NK-92 (cell line): ENCODE results near the gene XPC.

ENCODE experiments used
- DNase-seq: peaks from one replicate; lab custom pipeline; 2025; ENCODE audit not compliant: unreplicated experiment; lab: John Stamatoyannopoulos, UW

Gene XPC

DNA sequence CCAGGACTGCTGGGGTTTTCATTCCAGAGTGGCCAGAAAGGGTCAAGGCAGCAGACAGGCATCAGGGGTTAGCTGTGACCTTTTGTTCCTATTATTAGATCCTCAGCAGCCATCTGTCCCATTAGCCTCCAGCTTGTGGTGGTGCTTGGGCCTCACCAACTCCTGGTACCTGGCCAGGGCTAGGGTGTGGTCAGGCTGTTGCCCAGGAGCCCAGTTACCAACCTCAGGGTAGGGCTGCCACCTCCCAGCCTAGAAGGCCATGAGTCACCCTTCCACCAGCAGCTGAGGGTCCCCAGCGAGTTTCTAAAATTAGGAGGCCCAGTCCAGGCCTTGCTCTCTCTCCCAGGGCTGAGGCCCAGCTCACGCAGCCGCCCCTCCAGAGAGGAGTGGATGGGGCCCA lies 41.4 kb downstream of the XPC start:
- no peak for DNase-seq

DNA sequence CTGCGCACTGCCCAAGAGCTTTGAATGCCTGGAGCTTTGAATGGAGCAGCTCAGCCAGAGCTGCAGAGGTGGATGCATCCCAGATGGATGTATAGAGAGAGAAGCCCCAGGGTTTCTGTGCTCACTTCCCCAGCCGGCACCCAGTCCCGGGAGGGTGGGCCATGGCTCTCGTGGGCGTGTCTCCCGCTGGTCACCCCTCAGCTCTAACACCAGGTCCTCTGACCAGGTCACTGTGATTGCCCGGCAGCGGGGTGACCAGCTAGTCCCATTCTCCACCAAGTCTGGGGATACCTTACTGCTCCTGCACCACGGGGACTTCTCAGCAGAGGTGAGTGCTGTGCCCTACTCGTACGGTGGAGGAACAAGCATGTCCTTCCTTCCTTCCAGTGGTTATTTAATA lies 42.8 kb downstream of the XPC start:
- no peak for DNase-seq

DNA sequence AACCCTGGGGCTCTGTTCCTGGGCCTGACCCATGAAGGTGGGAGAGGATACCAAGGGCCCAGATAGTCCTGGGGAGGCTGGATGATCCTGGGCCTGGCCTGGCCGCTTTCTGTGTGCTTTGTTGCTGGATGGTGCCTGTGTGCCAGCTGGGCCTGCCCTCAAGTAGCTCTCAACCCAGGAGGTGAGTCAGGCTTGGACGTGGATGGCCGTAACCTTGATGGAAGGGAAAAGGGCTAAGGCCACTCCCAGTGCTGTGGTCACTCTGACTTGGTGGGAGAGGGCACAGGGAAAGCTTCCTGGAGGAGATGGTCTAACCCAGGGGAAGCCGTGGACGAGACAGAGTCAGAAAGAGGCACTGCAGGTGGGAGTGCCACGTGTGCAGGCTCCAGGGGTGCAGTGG lies 44.1 kb downstream of the XPC start:
- DNase-seq = no peak

DNA sequence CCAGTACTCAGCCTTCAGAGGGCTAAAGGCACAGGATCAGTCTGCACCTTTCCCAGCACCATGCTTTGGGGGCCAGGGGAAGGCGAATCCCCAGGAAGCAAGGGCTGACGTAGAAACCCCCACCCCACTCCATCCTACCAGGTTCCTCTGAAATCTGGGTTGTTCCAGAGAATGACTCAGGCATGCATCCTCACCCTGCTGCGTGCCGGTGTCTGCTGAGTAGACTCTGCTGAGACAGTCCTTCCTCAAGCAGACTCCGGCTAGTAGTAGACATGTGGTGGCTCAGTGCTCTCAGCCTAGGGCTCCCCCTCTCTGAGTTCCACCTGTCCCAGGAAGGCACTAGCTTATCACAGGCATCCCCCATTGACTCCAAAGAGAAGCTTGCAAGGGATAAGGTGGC lies 44.5 kb downstream of the XPC start:
- no peak for DNase-seq

DNA sequence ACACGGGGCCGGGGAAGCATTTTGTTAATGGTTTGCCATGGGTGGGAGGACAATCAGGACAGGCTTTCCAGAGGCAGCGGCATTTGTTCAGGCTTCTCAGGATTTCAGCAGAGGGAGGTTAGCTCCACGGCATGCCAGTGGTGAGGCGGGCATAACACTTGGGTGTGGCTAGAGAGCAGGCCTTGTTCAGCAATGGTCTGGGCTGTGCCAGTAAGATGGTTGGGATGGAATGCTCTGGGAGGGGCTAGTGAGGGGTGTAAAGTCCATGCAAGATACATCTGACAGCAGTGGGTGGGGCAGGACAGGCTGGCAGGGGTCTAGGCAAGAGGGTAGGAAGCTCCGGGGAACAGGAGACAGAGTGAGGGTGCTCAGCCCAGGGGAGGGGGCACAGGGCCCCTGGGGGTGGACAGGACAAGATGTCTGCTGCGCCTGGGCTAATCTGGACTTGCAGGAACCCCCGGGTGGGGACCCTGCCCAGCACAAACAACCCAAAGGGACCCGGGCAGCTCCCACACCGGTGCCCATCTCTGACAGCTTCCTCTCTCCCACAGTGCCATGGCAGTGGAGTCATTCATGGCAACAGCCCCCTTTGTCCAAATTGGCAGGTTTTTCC lies 45.1 kb downstream of the XPC start:
- DNase-seq = no peak

DNA sequence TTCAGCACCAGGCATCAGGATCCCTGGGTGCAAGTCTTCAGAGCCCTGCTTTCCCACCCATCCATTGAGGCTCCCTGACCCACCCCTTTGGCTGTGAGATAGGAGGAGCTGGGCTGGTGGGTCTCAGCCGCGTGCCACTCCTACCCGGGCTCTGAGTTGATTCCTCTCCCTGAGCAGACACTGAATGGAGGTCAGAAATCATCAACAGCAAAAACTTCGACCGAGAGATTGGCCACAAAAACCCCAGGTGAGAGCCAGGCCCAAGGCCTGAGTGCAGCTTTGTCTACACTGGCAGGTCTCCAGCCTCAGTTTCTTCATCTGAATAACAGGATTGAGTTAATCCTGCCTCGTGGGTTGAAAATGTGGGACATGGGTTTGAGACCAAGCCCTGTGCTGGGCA lies 45.7 kb downstream of the XPC start:
- DNase-seq = no peak

DNA sequence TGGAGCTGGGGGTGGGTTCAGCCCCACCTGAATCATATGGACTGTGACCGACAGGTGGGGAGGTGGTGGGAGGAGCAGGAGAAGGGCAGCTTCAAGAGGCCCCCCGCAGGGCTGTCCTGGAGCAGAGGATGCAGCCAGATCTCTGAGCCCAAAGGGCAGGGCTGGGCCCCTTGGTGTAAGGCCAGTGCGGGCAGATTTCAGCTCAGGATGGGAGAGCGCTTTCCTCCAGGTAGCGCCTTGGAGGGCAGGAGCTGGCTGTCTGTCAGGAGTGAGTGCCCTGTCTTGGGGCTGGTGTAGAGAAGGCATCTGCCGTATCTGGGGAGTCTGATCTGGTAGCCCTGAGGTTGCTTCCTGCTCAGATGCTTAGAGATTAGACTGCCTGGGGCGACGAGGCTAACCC lies 46.3 kb downstream of the XPC start:
- DNase-seq = no peak

DNA sequence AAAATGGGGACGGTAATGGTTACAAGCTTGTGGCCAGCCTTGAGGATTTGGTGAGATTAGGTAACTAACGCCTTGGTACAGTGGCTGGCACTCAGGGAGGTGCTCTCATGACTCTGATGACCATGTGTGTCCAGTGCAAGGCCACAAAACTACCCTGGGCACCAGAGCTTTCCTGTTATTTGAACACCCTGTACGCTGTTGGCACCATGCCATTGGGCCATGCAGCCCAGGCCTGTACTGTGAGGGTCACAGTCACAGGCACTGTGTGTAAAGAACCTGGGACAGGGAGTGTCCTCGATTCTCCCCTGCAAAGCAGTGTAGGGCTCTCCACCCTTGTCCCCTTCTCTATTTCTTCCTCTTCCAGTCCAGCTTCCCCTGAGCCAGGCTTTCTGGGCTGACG lies 47.3 kb downstream of the XPC start:
- DNase-seq = no peak

DNA sequence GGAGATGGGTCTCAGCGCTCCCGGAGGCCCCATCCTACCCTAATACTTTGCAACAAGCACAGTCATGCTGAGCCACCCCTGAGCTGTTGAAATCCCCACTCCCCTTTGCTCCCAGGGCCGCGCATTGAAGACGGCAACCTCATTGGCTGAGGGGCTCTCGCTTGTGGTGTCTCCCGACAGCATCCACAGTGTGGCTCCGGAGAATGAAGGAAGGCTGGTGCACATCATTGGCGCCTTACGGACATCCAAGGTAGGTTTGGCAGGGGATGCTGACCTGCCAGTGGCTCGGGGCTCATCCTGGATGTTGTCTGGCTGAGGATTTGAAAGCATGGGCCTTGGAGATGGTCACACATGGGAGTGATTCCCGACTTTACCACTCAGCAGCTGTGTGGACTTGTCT lies 47.7 kb downstream of the XPC start:
- no peak for DNase-seq

DNA sequence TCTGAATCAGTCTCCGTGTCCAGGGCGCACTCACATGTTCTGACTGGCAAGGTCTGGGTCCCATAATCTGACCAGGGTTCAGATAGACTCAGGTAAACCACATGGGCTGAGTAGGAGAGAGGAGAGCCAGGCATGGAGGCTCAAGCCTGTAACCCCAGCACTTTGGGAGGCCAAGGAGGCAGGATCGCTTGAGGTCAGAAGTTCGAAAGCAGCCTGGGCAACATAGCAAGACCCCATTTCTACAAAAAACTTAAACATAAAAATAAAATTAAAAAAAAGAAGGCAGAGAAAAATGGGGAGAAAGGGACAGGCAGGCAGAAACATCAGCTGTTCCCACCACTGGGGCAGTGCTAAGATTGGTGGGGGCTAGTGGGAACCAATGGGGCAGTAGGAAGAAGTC lies 48.2 kb downstream of the XPC start:
- no peak for DNase-seq

DNA sequence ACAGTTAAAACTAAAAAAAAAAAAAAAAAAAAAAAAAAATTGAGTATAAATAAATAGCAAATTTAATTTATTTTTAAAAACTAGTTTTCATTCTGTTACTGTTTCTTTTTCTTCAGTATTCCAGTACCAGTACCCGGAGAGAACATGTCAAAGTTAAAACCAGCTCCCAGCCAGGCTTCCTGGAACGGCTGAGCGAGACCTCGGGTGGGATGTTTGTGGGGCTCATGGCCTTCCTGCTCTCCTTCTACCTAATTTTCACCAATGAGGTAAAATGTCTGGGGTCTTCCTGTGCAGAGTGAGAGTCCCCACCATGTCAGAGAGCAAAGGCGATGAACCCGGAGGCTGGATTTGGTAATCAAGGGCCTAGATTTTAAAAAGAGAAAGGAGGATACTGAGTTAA lies 49.1 kb downstream of the XPC start:
- no peak for DNase-seq

DNA sequence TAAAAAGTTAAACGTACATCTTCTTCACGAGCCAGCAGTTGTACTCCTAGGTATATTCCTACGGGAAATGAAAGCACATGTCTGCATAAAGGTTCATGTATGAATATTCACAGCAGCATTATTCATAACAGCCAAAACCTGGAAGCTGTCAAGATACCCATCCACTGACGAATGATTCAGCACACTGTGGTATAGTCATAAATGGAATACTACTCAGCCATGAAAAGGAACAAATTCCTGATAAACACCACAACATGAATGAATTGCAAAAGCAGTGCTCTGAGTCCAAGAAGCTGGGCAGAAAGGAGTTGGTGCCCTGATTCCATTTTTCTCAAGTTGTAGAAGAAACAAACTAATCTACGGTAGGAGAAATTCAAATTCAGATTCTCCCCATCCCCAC lies 49.7 kb downstream of the XPC start:
- no peak for DNase-seq

DNA sequence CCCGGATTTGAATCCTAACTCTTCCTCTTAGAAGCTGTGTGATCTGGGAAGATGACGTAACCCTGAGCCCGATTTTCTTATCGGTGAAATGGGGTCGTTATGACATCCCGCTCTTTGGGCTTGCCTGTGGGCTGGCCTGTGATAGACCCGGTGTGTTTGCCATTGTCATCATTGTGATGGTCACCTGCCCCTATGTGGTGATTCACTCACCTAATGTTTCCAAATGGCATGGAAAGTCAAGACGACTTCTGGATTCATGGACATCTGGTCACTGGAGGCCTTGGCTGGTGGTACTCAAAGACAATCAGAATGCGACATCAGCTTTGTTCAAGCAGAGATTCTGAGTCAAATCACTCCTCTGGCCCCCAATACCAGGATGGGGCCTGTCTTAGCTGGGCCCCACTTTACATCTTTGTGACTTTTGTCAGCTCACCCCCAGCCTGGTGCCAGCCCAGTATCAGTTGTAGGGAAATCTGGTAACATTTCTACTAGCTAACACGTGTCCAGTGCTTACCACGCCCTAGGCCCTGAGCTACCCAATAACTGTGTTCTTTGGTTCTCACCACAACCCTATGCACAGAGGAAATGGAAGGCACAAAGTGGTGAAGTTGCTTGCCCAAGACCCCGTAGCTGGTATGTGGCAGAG lies 50.8 kb downstream of the XPC start:
- no peak for DNase-seq

DNA sequence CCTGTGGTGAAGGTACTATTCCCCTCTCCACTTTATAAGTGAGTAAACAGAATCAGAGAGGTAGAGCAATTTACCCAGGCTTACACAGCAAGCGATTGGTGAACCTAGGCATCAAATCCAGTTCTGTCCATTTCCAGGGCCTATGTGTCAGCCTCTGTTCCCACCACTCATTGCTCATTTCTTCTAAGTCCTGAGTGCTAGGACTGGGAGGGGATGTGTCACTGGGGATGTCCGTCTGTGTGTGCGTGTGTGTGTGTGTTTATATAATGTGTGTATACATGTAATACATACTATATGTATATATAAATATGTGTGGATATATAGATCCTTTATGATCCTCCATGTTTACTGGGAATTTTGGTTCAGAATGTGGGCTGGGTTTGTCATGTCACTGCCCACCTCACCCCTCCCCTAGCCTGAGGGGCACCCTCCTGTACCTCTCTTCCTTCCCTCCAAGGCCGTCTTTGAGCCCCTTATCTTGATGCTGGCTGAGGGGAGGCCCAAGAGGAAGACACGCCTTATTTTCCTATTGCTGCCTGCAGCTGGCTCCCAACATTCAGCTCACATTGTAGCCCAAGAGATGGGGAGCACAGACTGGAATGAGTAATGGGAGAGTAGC lies 51.4 kb downstream of the XPC start:
- DNase-seq = no peak

DNA sequence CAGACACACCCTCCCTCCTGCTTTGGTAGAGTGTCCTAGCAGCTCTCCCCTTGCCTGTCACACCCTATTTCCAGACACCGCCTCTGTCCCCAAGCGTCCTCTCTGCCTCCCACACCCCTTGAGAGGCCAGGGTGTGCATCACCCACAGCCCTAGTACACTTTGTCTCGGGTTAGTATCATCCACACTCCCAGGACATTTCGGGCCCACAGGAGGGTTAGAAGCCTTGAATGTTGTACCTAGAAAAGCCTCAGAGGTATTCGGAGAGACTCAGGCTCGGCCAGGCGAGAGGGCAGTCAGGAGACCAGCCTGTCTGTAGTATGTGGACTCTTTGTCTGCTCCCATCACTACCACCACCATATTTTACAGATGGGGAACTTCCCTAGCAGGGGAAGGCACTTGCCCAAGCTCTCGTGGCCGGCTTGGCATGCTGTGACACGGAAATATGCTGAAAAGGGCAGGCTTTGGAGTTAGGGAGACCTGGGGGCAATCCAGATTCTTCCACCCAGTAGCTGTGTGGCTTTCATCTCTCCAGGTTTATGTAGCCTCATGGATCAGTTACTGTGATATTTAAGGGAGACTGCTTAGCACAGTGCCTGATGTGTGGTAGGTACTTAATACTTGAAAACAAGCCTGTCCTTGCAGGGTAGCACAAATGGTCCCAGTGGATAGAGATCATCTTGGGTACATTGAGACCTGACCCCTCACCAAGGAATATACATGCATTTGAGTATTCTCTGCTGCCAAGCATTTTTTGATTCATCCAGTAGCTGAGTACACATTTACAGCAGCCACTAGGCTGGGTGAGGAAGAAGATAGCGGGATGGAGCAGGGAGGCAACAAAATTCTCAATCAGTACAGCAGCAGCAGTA lies 52.1 kb downstream of the XPC start:
- DNase-seq = no peak

DNA sequence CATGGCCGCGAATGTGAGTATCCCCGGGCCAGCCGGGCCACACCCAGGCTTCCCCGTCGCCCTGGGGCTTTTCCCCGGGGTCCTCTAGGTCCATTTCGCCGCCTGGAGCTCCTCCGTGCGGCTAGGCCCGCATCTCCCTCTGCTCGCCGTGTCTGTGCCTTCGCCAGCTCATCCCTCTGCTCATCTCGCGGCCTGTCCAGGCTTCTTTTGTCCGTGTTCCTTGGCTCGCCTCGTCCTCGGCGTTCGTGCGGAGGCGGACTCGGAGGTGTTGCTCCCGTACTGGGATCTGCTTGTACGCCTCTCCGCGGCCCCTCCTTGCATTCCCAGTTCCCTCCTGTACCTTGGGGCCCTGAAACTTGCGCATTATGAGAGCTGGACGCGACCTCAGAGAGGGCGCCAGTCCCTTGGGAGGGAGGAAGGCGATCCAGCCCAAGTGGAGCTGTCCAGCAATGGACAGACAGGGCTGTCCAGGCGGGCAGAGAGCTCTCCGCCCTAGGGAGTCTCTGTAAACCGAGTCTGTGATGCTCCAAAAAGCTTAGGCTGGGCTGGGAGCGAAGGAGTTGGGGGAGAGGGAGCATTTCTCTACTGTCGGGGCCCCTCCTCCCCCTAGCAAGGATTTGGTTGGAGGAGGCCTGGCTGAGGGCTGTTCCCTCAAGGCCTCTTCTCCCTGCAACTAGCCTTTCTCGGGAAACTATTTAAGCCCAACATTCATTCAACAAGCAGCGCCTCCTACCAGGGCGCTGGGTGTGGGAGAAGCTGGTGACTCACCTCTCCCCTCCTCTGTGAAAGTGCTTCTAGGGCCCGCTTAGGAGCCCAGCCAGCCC lies 53.0 kb downstream of the XPC start:
- no peak for DNase-seq

DNA sequence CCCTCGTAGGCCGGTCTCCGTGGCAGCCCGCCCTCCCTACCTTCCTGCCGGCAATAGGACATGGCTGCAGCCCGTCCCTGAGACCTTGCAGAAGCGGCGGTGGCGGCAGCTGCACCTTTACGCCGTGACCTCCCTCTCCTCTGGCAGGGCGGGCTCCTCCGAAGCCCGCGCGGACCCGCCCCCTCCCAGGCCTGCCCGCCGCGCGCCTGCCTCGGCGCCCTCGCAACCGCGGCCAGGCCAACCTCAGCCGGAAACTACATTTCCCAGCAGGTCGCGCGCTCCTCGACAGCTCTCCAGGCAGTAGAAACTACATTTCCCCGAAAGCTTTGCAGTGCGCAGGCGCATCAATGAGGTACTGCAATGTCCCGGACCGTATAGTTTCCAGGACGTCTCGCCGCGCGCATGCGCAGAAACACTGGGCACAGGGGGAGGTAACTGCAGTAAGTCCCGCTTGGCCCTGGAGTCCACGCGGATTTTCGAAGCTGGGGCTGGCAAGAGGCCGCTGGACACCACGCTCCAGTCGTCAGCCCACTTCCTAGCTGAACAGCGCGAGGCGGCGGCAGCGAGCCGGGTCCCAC lies 53.7 kb downstream of the XPC start, which contains the start of the genes CHCHD4 and TMEM43:
CHCHD4 (minus strand) TSS at position 256 of the 578 bp plus-strand sequence; CDS start at position 62, 194 bp downstream.
TMEM43 (plus strand) TSS at position 438 of the 578 bp plus-strand sequence. CDS start 142 bp downstream, outside the sequence.
- peak; percentile 92 for DNase-seq

DNA sequence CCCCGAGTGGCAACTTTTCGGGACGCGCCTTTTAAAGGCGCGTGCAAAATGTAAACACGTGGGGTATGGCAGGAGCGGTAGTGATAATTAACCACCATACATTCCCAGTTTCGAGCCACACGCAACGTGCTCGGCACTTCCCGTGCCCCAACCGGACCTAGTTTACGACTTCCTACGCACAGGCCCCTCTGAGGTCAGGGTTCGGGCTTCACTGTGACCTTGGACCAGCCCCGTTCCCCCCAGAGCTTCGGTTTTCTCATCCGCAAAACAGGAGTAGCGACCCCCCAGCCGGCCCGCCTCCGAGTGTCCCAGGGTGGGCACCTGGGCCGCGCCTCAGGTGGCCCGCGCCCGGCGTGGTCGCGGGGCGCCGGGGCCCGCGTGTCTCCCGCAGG lies 54.2 kb downstream of the XPC start:
- no peak for DNase-seq

DNA sequence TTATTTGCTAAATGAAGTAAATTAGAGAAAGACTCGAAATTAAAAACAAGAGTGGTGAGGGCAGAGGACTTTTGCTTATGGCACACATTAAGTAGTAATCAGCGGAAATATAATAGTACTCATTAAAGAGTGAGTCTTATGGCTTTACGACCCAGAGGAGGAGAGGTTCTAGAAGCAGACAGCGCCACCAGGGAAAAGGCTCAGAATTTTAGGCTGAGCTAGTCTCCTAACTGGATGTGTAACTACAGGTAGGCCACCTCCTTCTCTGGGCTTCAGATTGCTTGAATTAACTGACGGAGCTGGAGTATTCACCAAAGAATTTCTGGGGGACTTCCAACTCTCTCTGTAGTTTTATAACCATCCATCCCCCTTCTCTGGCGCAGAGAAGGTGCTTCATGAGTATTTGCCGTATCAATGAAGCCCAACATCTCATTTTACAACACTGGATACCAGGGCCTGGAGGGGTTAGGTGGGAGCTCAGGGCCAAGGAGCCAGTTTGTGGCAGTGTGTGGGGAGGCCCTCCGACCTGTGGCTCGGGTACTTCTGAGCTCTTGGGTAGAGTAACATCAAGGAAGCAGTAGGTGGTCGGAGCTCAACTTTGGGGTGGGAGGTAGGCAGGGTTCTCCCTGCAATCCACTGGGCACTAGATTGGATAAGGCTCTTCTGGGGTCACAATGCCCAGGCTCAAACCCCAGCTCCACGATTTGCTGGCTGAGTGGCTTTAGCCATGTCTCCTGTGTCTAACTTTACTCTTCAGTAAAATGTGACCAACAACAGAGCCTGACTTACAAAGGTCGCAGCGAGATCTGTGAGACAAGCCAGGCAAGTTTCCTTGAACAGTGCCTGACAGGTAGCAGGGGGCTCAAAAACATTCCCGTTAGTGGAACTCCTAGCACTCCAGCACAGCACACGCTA lies 54.8 kb downstream of the XPC start:
- no peak for DNase-seq
